Ishikawa (cell line): ENCODE data around the gene DRGX.

Source experiments
- EP300 ChIP-seq: IDR thresholded peaks from 2 replicates; pipeline ENCODE4 v1.6.1; 2012; ENCODE audit warnings: borderline replicate concordance
- FOXM1 ChIP-seq: IDR thresholded peaks from 2 replicates; pipeline ENCODE4 v1.6.1; 2012; ENCODE audit warnings: low read depth, borderline replicate concordance
- TAF1 ChIP-seq: IDR thresholded peaks from 2 replicates; pipeline ENCODE4 v1.6.1; 2012; ENCODE audit warnings: low read depth, mild to moderate bottlenecking

- TF ChIP-seq FOXM1 = no peak
- TF ChIP-seq TAF1 = no peak
- no peak for TF ChIP-seq EP300
These were observed 41.3 kb downstream of the DRGX start for GRCh38 chr10:49354593-49354992.
